NCI-H1417 treated with DMSO at 0.1 percent for 48 hours (cell line): ENCODE results near the gene MAMDC4.

Experiments
- DNase-seq: peaks from one replicate; lab custom pipeline; 2025; lab: John Stamatoyannopoulos, UW

MAMDC4 gene

GRCh38 chr9:136849960-136850865 is 1.9 kb upstream of the MAMDC4 start:
- no peak for DNase-seq

DNA sequence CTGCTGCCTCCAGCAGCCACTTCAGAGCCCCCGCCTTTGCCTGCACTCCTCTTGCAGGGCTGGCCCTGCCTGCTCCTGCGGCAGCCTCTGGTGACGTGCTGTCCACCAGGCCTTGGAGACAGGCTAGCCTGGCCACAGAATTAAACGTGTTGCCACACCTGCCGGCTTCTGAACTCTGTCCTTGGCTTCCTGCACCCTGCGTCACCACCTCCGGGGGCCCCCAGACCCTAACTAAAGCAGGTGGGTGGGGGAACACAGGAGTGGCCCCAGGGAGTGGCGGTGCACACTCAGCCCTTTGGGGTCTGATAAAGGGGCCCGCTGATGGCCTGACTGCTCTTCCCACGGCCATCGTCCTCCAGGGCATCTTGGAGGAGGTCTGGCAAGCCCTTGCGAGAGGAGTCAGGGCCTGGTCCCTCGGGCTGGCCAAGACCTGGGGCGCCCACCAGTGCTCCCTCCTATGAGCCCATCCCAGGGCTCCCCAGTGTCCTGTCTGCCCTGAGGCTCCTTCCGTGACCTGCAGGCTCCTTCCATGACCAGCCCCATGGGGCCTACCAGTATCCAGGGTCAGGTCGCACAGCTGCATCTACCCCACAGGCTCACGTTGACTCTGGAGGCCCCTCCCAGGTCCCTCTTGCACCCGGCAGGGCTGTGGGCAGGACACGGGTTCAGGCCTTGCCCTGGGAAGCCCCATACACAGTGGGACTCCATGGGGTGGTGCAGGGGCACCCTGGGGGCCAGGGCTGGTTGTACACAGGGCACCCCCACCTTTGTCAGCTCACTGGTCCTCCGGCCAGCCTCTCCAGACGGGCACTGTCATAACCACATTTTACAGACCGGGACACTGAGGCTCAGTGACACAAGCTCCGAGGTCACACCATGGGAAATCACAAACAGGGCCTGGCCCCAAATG is 1.0 kb upstream of the MAMDC4 start:
- no peak for DNase-seq

- no peak for DNase-seq
Observed at GRCh38 chr9:136852664-136853595, 784 bp downstream of the MAMDC4 start.

GRCh38 chr9:136853596-136854112 is 1.5 kb downstream of the MAMDC4 start:
- DNase-seq = no peak

- no peak for DNase-seq
Observed at GRCh38 chr9:136854113-136854841, 2.1 kb downstream of the MAMDC4 start.

GRCh38 chr9:136854842-136855460 is 2.8 kb downstream of the MAMDC4 start:
- no peak for DNase-seq

DNA sequence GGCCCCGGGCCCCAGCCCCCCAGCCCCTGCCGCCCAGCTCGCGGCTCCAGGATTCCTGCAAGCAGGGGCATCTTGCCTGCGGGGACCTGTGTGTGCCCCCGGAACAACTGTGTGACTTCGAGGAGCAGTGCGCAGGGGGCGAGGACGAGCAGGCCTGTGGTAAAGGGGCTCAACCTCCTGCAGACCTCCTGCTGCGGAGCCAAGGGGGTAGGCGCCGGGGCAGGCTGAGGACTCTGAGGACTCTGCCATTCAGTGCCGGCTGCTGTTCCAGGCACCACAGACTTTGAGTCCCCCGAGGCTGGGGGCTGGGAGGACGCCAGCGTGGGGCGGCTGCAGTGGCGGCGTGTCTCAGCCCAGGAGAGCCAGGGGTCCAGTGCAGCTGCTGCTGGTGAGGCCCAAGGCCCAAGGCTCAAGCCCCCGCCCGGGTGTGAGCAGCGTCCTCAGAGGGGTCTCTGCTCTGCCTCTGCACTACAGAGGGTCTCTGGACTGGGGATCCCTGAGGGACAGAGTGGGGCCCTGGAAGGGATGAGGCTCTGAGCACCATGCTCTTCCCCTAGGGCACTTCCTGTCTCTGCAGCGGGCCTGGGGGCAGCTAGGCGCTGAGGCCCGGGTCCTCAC is 3.4 kb downstream of the MAMDC4 start:
- no peak for DNase-seq

- DNase-seq = no peak
Observed at GRCh38 chr9:136856079-136856476, 3.9 kb downstream of the MAMDC4 start.

- DNase-seq = no peak
Observed at GRCh38 chr9:136856541-136857141, 4.5 kb downstream of the MAMDC4 start.

DNA sequence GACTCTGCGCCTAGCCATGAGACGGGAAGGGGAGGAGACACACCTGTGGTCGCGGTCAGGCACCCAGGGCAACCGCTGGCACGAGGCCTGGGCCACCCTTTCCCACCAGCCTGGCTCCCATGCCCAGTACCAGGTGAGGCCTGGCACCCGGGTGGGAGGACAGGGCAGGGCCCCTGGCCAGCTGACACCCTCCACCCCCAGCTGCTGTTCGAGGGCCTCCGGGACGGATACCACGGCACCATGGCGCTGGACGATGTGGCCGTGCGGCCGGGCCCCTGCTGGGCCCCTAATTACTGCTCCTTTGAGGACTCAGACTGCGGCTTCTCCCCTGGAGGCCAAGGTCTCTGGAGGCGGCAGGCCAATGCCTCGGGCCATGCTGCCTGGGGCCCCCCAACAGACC is 5.0 kb downstream of the MAMDC4 start:
- no peak for DNase-seq

DNA sequence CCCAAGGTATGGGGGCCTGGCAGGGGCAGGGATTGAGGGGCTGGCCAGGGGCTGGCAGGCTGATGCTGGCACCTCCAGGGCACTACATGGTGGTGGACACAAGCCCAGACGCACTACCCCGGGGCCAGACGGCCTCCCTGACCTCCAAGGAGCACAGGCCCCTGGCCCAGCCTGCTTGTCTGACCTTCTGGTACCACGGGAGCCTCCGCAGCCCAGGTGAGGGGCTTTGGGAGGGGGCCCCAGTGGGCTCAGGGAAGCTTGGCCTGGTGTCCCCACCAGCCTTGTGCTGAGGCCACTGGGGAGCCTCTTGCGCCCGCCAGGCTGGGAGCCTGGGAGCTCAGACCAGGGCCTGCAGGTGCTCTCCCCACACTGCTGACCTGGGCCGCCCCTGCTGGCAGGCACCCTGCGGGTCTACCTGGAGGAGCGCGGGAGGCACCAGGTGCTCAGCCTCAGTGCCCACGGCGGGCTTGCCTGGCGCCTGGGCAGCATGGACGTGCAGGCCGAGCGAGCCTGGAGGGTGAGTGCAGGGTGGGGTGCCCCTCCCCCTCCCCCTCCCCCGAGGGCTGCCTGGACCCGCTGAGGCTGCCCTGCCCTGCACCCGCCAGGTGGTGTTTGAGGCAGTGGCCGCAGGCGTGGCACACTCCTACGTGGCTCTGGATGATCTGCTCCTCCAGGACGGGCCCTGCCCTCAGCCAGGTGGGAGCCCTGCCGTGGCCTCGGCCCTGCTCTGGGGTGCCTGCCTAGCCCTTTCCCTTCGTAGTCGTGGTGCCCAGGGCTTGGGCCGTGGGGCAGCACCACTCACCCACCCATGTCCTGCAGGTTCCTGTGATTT is 5.7 kb downstream of the MAMDC4 start:
- DNase-seq = no peak

DNA sequence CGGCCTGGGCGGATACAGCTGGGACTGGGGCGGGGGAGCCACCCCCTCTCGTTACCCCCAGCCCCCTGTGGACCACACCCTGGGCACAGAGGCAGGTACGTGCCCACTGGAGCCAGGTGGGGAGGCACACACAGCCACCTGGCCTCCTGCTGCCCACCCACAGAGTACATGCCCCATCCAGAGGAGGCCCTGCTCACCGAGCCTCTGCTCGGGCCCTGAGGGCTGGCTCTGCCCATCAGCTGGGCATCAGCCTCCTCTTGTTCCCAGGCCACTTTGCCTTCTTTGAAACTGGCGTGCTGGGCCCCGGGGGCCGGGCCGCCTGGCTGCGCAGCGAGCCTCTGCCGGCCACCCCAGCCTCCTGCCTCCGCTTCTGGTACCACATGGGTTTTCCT is 6.3 kb downstream of the MAMDC4 start:
- DNase-seq = no peak

- DNase-seq = no peak
Observed at GRCh38 chr9:136858844-136859757, 7.0 kb downstream of the MAMDC4 start.

- DNase-seq = no peak
Observed at GRCh38 chr9:136860529-136860928, 8.4 kb downstream of the MAMDC4 start.

GRCh38 chr9:136860933-136861873 is 9.1 kb downstream of the MAMDC4 start:
- no peak for DNase-seq

- no peak for DNase-seq
Observed at GRCh38 chr9:136861874-136862457, 9.8 kb downstream of the MAMDC4 start.
